NCI-H187 treated with DMSO at 0.1 percent for 48 hours (cell line): ENCODE data around the gene ZDHHC14.
"Not testable (repeated sequence)": the region's sequence is repeated elsewhere in the genome, so short reads cannot be mapped to it uniquely, and the experiment has no call there.

ENCODE experiments used
- DNase-seq: peaks from one replicate; lab custom pipeline; 2025; lab: John Stamatoyannopoulos, UW

Gene ZDHHC14

GRCh38 chr6:157720964-157721363 is 340.0 kb downstream of the ZDHHC14 start:
- not testable (repeated sequence) for DNase-seq

DNA sequence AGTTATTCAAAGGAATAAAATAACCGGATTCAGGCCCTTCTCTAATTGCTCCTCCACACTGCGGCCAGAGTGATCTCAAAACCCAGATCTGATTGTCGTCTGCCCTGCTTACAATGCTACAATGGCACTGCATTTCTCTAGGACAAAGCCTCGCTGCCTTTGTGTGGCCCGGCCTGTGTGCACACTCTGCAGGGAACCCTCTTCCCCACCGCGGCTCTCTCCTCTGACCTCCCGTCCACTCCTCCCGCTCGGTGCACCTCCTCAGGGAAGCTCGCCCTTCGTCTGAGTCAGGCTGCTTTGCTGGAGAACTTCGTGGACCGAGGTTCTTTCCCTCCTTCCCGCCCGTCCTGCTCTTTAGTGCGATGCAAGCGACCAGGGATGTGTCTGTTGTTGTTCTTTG is 340.4 kb downstream of the ZDHHC14 start:
- DNase-seq, result no peak

DNA sequence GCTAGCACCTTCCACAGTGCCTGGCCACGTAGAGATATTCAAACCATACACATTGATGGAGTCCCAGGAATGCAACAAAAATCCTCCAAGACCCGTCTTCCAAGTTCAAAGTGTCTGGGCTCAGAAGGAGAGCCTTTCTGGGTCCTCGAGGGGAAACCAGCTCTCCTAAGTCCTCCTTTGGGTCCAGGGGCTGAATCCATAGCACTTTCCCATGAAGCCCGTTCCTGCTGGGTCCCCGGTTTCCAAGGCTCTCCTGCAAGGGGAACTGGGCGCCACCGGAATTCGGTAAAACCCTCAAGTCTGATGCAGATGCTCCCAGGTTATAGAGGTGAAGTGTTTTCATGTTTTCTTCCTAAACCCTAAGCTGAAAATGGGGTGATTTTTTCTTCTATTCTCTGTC is 340.8 kb downstream of the ZDHHC14 start:
- no peak for DNase-seq

GRCh38 chr6:157723376-157723775 is 342.4 kb downstream of the ZDHHC14 start:
- no peak for DNase-seq

GRCh38 chr6:157724138-157724820 is 343.3 kb downstream of the ZDHHC14 start:
- no peak for DNase-seq

GRCh38 chr6:157724960-157725741 is 344.2 kb downstream of the ZDHHC14 start:
- no peak for DNase-seq

GRCh38 chr6:157725836-157726235 is 344.8 kb downstream of the ZDHHC14 start:
- DNase-seq, result no peak

DNA sequence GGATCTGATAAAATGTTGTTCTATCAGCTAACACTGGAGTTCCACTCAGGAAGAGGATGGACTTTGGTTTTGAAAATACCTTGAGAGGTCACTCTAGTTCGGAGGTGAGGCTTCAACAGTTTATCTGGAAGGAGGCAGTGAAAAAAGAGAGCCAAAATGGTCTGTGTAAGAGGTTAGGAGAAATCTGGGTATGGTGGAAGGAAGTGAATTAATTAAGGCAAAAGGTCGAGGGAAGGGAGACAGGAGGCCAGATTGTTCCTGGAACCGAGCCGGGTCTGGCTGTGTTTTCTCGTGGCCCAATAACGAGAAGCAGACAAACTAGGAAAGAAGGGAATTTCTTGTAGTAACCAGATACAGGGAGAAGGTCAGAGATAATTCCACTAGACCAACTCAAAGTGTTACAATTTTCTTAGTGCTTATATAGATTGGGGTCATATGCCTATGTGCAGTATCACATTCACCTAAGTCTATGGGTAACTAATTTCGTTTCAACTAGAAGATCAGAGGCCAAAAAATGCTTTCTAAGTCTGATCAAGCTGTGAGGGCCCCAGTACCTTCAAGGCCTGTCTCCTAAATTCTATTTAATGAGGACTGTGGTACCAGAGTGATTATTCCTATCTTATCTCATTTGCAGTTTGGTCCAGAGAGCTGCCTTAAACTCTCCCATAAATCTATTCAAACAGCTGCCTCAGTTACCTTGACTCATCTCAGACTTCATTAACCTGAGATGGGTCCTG is 346.1 kb downstream of the ZDHHC14 start:
- DNase-seq, result no peak
